Progenitor cell of endocrine pancreas (in vitro differentiated cells): ENCODE data around the gene DGCR2. TPM values are rescaled to one million over a fixed set of nuclear protein-coding genes. Genes with fewer than 3 reads are reported as not detected.
"Not testable (repeated sequence)": the region's sequence is repeated elsewhere in the genome, so short reads cannot be mapped to it uniquely, and the experiment has no call there.

ENCODE experiments used
- DNase-seq: peaks from one replicate; pipeline ENCODE4 v3.0.0; 2021; ENCODE audit warnings: low spot score; ENCODE audit not compliant: unreplicated experiment
- H3K27ac Mint-ChIP-seq: 2 replicates; pipeline ENCODE4 v1.8.0; 2021; ENCODE audit warnings: mild to moderate bottlenecking, moderate library complexity, mixed read lengths
- H3K27me3 Mint-ChIP-seq: 2 replicates; pipeline ENCODE4 v1.8.0; 2021; ENCODE audit warnings: mixed read lengths
- H3K36me3 Mint-ChIP-seq: 2 replicates; pipeline ENCODE4 v1.8.0; 2022; ENCODE audit warnings: mixed read lengths; ENCODE audit not compliant: insufficient read depth
- H3K4me1 Mint-ChIP-seq: 2 replicates; pipeline ENCODE4 v1.8.0; 2021; ENCODE audit warnings: low read depth, mixed read lengths
- H3K4me3 Mint-ChIP-seq: 2 replicates; pipeline ENCODE4 v1.8.0; 2021; ENCODE audit warnings: low read depth, mild to moderate bottlenecking, moderate library complexity, mixed read lengths
- H3K9me3 Mint-ChIP-seq: 2 replicates; pipeline ENCODE4 v1.8.0; 2021; ENCODE audit warnings: low read depth, mixed read lengths
- total RNA-seq: library from RNA; stranded (reverse); gene quantifications from 2 replicates; pipeline ENCODE4 v1.2.1, GENCODE V29; 2021
- TF ChIP-seq, protein P1 (sequence below): fragments of 200-600 bp; sonication (generic); IDR thresholded peaks from one replicate; pipeline ENCODE4 v1.5.0; 2021; ENCODE audit warnings: antibody characterized with exemption, mild to moderate bottlenecking; ENCODE audit not compliant: unreplicated experiment

DGCR2 gene
- total RNA-seq, 1 donor from 2014 or later, result 89.1 TPM

GRCh38 chr22:19029113-19030103, 92.8 kb downstream of the DGCR2 start:
- not testable (repeated sequence) for H3K4me3 Mint-ChIP-seq, H3K36me3 Mint-ChIP-seq
- H3K27me3 Mint-ChIP-seq, result peaks cover 40% of the 10 kb centered on the region

DNA sequence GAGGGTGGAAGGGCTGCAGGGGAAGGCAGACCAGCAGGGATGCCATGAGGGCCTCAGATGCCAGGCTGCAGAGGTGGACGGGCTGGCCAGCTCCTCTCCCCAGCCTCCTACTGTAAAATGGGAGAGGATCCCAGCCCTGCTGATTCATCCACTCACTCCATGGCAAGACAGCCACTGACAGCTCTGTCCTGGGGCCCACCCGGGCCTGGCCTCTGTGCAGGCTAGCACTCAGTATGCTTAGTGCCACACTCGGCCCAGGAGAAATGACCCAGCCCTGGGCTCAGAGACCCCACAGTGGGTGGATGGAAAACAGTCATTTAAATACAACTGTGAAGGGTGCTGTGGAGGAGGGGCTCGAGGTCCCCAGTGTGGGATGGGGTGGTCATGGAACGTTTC, 94.2 kb downstream of the DGCR2 start:
- H3K9me3 Mint-ChIP-seq, H3K36me3 Mint-ChIP-seq, H3K4me1 Mint-ChIP-seq, H3K4me3 Mint-ChIP-seq, DNase-seq, H3K27ac Mint-ChIP-seq: not testable (repeated sequence)
- H3K27me3 Mint-ChIP-seq, result peaks cover 38% of the 10 kb centered on the region

More at GRCh38 chr22:19029113-19030103, 92.8 kb downstream of the DGCR2 start:
- H3K4me1 Mint-ChIP-seq, H3K9me3 Mint-ChIP-seq, H3K27ac Mint-ChIP-seq, DNase-seq: not testable (repeated sequence)

- DNase-seq, H3K27ac Mint-ChIP-seq, H3K4me1 Mint-ChIP-seq, H3K36me3 Mint-ChIP-seq, H3K9me3 Mint-ChIP-seq, H3K4me3 Mint-ChIP-seq: not testable (repeated sequence)
- peaks cover 32% of the 10 kb centered on the region for H3K27me3 Mint-ChIP-seq
Measured at GRCh38 chr22:19027371-19028059, 94.7 kb downstream of the DGCR2 start.

DNA sequence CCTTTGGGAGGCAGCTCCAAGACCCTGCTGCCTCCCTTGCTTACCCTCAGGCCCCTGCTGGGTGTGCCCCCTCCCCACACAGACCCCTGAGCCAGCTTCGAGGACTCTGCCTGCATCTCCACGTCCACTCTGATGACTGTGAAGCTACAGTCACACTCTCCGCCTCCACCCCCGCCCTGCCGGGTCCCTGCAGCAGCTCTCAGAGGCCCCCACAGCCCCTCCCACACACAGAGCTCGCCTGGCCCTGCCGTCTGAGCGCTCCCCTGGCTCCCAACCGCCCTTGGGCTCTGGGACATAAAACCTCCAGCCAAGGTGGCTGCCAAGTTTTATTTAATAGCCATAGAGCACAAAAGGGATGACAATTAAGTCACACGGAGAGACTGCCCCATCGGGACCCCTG, 96.1 kb downstream of the DGCR2 start:
- not testable (repeated sequence) for H3K4me1 Mint-ChIP-seq, H3K9me3 Mint-ChIP-seq, H3K4me3 Mint-ChIP-seq, DNase-seq, H3K36me3 Mint-ChIP-seq, H3K27ac Mint-ChIP-seq
- H3K27me3 Mint-ChIP-seq, result peaks cover 26% of the 10 kb centered on the region

GRCh38 chr22:19024956-19025489, 97.2 kb downstream of the DGCR2 start:
- H3K36me3 Mint-ChIP-seq, H3K27ac Mint-ChIP-seq, H3K4me1 Mint-ChIP-seq, H3K4me3 Mint-ChIP-seq, DNase-seq, H3K9me3 Mint-ChIP-seq: not testable (repeated sequence)
- H3K27me3 Mint-ChIP-seq, result peaks cover 24% of the 10 kb centered on the region

DNA sequence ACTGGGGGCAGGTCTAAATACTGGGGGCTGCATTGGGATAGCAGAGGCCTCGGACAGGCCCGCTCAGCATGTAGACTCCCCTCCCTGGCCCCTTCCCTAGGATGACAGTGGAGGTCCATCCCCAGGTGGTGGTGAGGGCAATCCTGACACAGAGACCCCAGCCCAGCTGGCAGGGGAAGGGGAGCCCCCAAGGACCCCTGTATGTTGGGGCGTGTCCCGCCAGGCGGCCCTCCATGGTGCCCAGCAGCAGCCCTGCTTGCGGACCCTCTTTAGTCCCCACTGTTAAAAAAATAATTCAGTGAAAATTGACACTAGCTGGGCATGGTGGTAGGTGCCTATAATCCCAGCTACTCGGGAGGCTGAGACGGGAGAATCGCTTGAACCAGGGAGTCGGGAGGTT, 98.3 kb downstream of the DGCR2 start:
- not testable (repeated sequence) for H3K9me3 Mint-ChIP-seq, H3K36me3 Mint-ChIP-seq, H3K4me1 Mint-ChIP-seq, H3K27ac Mint-ChIP-seq, H3K4me3 Mint-ChIP-seq, DNase-seq
- peaks cover 31% of the 10 kb centered on the region for H3K27me3 Mint-ChIP-seq

DNA sequence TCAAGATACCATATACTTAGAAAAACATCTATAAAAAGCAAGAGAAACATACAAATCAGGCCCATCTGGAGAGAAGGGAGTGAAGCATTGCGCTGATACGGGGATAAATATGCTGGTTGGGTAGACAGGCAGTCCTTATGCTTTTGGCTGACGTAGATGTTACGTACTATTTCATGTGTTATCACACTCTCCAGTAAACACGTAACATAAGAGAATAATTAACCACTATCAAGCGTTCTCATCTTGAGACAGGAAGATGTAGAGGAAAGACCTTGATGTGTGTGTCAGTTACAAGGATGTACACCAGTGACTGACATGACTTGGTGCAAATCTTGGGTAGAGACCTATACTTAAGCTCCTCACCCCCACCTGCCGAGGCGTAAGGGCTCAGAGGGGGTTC, 99.5 kb downstream of the DGCR2 start:
- Mint-ChIP-seq H3K4me3 (no peak overlapping the region), H3K27ac (no peak overlapping the region), H3K36me3 (no peaks in the 10 kb centered on the region), H3K9me3 (no peaks in the 10 kb centered on the region), H3K4me1 (no peaks in the 10 kb centered on the region), H3K27me3 (peaks cover 26% of the 10 kb centered on the region)
- no peak for DNase-seq
- TF ChIP-seq, protein P1, sequence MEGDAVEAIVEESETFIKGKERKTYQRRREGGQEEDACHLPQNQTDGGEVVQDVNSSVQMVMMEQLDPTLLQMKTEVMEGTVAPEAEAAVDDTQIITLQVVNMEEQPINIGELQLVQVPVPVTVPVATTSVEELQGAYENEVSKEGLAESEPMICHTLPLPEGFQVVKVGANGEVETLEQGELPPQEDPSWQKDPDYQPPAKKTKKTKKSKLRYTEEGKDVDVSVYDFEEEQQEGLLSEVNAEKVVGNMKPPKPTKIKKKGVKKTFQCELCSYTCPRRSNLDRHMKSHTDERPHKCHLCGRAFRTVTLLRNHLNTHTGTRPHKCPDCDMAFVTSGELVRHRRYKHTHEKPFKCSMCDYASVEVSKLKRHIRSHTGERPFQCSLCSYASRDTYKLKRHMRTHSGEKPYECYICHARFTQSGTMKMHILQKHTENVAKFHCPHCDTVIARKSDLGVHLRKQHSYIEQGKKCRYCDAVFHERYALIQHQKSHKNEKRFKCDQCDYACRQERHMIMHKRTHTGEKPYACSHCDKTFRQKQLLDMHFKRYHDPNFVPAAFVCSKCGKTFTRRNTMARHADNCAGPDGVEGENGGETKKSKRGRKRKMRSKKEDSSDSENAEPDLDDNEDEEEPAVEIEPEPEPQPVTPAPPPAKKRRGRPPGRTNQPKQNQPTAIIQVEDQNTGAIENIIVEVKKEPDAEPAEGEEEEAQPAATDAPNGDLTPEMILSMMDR, result no peak

DNA sequence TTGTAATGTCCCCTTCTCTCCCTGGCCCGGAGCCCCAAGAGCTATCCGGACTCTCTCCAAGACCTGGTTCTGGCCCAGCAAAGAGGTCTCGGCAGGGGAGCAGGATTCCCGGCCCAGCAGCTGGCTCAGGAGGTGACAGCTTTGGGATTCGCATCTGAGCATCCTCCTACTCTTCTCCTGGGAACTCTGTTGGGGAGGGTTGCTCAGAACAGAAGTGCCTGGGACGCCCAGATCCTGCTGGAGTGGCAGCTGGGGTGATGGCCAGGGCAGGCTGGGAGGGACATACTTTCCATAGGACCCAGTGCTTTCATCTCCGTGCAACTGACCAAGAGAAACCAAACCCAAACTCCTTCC, 102.6 kb downstream of the DGCR2 start:
- TF ChIP-seq, protein P1, result no peak
- H3K9me3 Mint-ChIP-seq, result no peaks in the 10 kb centered on the region
- peaks cover 15% of the 10 kb centered on the region for H3K27me3 Mint-ChIP-seq
- H3K4me1 Mint-ChIP-seq, result no peaks in the 10 kb centered on the region
- no peak overlapping the region for H3K4me3 Mint-ChIP-seq
- no peak overlapping the region for H3K27ac Mint-ChIP-seq
- H3K36me3 Mint-ChIP-seq, result no peaks in the 10 kb centered on the region
- DNase-seq, result no peak
